NCI-H226 (cell line): ENCODE data around the gene NFATC2IP.
"Not testable (repeated sequence)": the region's sequence is repeated elsewhere in the genome, so short reads cannot be mapped to it uniquely, and the experiment has no call there.

Experiments
- DNase-seq: peaks from one replicate; pipeline ENCODE4 v3.0.0-alpha.2; 2015

NFATC2IP gene

DNA sequence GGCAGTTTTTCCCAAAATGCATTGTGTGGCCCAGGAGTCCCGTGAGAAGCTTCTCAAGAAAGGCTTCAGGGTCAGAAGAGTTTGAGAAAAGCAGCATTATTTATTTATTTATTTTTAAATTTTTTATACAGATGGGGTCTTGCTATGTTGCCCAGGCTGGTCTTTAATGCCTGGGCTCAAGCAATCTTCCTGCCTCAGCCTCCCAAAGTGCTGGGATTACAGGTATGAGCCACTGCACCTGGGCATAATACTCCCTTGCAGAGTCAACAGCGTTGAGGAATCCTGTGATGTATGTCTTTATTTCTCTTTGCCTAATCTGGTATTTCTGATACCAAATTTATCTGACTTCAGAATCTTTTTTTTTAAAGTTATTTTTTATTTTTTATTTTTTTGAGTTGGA lies 49.3 kb downstream of the NFATC2IP start:
- DNase-seq = no peak

- not testable (repeated sequence) for DNase-seq
These were observed 53.9 kb downstream of the NFATC2IP start for GRCh38 chr16:29004496-29005139.

DNA sequence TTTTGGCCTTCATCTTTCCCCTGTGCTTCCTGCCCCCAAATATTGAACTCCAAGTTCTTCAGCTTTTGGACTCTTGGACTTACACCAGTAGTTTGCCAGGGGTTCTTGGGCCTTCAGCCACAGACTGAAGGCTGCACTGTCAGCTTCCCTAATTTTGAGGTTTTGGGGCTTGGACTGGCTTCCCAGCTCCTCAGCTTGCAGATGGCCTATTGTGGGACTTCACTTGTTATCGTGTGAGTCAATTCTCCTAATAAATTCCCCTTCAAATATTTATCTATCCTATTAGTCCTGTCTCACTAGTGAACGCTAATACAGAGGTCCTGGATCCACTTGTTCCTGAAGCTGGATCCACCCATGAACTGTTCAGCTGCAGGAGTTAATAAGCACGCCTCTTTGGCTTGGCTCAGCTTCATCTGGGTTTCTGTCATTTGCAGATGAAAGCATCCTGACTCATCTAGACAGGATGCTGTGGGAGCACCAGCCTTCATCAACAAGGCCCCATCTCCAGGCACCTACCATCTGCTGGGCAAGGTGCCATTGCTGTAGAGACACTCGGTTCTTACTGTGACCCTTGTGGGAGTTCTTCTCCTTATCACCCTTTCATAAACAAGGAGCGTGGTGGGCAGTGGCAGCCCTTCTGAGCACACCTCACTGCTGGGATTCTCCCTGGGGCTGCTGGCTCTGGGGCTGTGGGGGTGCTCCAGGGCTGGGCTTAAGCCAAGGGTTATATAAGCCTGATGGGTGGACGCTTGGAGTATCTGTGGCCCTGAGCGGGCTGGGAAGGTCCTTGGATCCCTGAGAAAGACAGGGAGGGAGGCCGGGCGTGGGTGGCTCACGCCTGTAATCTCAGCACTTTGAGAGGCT lies 57.2 kb downstream of the NFATC2IP start:
- peak; percentile 98 for DNase-seq

- DNase-seq = no peak
These were observed 58.5 kb downstream of the NFATC2IP start for GRCh38 chr16:29009050-29009837.

DNA sequence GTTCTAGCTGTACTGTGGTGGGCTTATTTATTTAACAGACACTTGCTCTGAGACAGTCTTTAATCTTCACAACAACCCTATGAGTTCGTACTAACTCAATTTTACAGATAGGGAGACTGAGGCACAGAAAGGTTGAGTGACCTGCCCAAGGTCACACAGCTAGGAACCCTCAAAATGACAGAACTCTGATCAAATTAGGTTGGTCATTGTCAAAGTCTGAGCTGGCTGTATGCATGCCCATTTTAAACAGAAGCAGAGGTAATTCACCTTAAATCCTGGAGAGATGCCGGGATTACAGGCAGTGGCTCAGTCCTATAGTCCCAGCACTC lies 59.1 kb downstream of the NFATC2IP start:
- DNase-seq = no peak

DNA sequence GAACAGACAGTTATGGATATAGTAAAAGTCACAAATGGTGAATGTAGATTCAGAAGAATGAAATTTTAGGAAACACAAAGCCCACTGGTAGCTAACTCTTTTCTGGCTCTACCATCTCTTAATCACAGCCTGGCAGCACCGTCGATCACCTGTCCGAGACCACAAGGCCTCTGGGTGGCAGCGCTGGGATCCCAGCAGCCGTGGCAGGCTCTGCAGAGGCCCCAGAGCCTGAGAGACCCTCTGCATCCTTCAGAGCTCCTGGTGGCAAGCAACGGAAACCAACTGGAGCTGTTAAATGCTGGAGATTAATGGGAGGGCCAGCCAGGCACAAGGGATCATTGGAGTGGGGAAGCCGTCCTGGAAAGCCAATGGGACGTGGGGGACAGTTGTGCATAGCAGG lies 60.4 kb downstream of the NFATC2IP start:
- no peak for DNase-seq

DNA sequence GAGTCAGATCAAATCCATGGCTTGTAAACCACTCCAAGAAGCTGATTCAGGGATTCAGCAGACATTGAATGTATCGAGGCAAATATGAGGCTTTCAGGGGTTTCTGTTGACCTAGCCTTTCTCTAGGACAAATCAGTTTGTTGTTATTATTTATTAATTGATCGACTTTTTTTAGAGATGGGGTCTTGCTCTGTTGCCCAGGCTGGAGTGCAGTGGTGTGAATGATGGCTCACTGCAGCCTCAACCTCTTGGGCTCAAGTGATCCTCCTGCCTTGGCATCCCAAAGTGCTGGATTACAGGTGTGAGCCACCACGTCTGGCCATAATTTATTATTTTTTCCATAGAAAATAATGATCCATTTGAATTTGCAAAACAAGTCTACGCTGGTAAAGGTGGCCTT lies 61.1 kb downstream of the NFATC2IP start:
- DNase-seq = no peak

DNA sequence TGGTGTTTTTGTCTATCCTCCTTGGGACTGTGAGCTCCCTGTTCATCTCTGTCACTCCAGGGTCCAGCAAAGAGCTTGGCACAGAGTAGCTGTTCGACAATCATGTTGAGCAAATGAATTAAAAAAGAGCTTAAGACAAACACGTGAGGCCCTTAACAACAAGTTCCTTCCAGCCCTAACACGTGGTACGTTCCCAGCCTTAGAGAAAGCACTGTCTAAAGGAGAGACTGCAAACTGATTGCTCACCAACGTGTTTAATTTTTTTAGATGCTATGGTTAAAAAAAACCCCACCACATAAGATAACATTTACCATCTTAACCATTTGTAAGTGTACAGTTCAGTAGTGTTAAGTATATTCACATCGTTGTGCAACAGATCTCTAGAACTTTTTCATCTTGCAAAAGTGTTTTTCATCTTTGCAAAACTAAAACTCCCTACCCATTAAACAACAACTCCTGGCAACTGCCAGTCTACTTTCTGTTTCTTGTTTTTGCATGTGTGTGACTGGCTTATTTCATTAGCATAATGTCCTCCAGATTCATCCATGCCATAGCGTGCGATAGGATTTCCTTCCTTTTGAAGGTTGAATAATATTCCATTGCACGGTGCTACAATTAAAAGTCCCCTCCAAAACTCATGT lies 62.3 kb downstream of the NFATC2IP start:
- DNase-seq = no peak

GRCh38 chr16:29014561-29015069 lies 63.9 kb downstream of the NFATC2IP start:
- no peak for DNase-seq
